GM12892 (cell line): ENCODE results near the gene ACTL10.

ENCODE experiments used
- POLR2A ChIP-seq: IDR thresholded peaks from 2 replicates; pipeline ENCODE4 v1.6.1; 2011; ENCODE audit warnings: low read depth, low read length, control low read depth
- POLR2AphosphoS5 ChIP-seq: IDR thresholded peaks from 2 replicates; pipeline ENCODE4 v1.6.1; 2011; ENCODE audit warnings: low read depth, low read length, control low read depth
- TAF1 ChIP-seq: IDR thresholded peaks from 2 replicates; pipeline ENCODE4 v1.6.1; 2011; ENCODE audit warnings: low read depth, mild to moderate bottlenecking, control low read depth, low read length, borderline replicate concordance

DNA sequence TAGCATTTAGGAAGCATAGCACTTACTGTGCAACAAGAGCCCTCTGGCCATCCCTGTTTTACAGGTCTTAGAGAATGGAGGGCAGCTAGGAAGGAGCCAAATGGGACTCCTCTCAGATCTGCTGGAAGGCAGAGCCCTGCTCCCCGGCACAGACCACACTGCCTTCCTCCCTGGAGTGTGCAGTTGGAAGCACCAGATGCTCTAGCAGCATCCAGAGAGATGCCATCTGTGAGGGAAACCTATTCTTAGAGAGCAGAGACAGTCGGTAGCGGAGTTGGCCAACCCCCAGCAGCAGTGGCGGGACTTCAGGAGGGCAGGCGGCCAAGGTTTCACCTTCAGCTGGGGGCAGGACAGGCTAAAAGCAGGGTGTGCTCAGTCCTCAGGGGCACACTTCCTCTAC lies 36.1 kb downstream of the ACTL10 start:
- no peak for TF ChIP-seq POLR2AphosphoS5
- TF ChIP-seq POLR2A, result no peak
- TF ChIP-seq TAF1, result no peak
